GM10266 (cell line): Measurements from ENCODE around the gene ZNF140.

Source experiments
- DNase-seq: peaks from one replicate; pipeline ENCODE4 v3.0.0; 2012; ENCODE audit errors: extremely low spot score
- CTCF ChIP-seq: IDR thresholded peaks from 2 replicates; pipeline ENCODE4 v1.5.1; 2012; ENCODE audit warnings: mild to moderate bottlenecking, low read depth; ENCODE audit not compliant: control insufficient read depth, insufficient read depth; ENCODE audit errors: missing control alignments

ZNF140 gene

GRCh38 chr12:133080368-133081158, at the start of gene ZNF140:
Gene ZNF140 (plus strand): TSS chr12:133080923. CDS start chr12:133081321, 398 bp downstream.
- DNase-seq: peak; percentile 85
- peak; percentile 7 for TF ChIP-seq CTCF

- no peak for TF ChIP-seq CTCF
Measured at GRCh38 chr12:133037207-133038005, 43.3 kb upstream of the ZNF140 start, which contains the start of gene ZNF84. Gene ZNF84 (plus strand): TSS chr12:133037509. CDS start chr12:133041468, 3,959 bp downstream.

GRCh38 chr12:133038118-133038709, 42.5 kb upstream of the ZNF140 start:
- DNase-seq: no peak
- no peak for TF ChIP-seq CTCF

More at GRCh38 chr12:133037207-133038005, 43.3 kb upstream of the ZNF140 start, which contains the start of gene ZNF84:
- DNase-seq: peak; percentile 93

GRCh38 chr12:133046698-133047097, 34.0 kb upstream of the ZNF140 start:
- DNase-seq: no peak
- no peak for TF ChIP-seq CTCF

- DNase-seq: no peak
- TF ChIP-seq CTCF: no peak
Measured at GRCh38 chr12:133057446-133057845, 23.3 kb upstream of the ZNF140 start.

GRCh38 chr12:133058203-133059113, 22.3 kb upstream of the ZNF140 start:
- DNase-seq: no peak
- no peak for TF ChIP-seq CTCF
